Transverse colon (tissue), 4 donors: ENCODE data around the gene CACNB2. TPM values are rescaled to one million over a fixed set of nuclear protein-coding genes. Genes with fewer than 3 reads are reported as not detected.

Experiments
- DNase-seq: peaks from one replicate; pipeline ENCODE4 v3.0.0-alpha.2; 2019
- H3K27ac ChIP-seq, 4 donors: fragments of 200-600 bp; sonication (generic); 2 replicates each; pipeline ENCODE4 v1.5.1; 2016 to 2018; ENCODE audit warnings: inconsistent platforms in 4 of 4
- H3K27me3 ChIP-seq: fragments of 200-600 bp; sonication (generic); 2 replicates; pipeline ENCODE4 v1.5.1; 2017; ENCODE audit warnings: inconsistent platforms
- H3K36me3 ChIP-seq, 4 donors: fragments of 200-600 bp; sonication (generic); 2 replicates each; pipeline ENCODE4 v1.5.1; 2017 to 2019; ENCODE audit warnings: inconsistent platforms in 4 of 4
- H3K4me1 ChIP-seq, 4 donors: fragments of 200-600 bp; sonication (generic); 2 replicates each; pipeline ENCODE4 v1.5.1; 2017 to 2020; ENCODE audit warnings: inconsistent platforms in 4 of 4
- H3K4me3 ChIP-seq, 4 donors: fragments of 200-600 bp; sonication (generic); 1 replicate in 1 of 4; 2 replicates in 3 of 4; pipeline versions ENCODE4 v1.5.1 to v1.6.1; 2017 to 2019; ENCODE audit warnings: inconsistent platforms in 4 of 4
- H3K9me3 ChIP-seq, 2 donors: fragments of 200-600 bp; sonication (generic); 2 replicates each; pipeline ENCODE4 v1.5.1; 2017 to 2019; ENCODE audit warnings: inconsistent platforms in 2 of 2
- CTCF ChIP-seq, 5 experiments: fragments of 200-600 bp in 3 of 5; fragments of 450-650 bp in 2 of 5; sonication (generic) in 3 of 5; IDR thresholded peaks; 1 replicate in 2 of 5; 2 replicates in 3 of 5; pipeline ENCODE4 v1.5.1; 2016 to 2017; ENCODE audit warnings: antibody characterized with exemption in 5 of 5, inconsistent platforms in 3 of 5, mild to moderate bottlenecking in 2 of 5, moderate library complexity in 1 of 5
- EP300 ChIP-seq: sonication (generic); formaldehyde crosslinking; IDR thresholded peaks from one replicate; pipeline ENCODE4 v1.6.1; 2017; ENCODE audit warnings: antibody characterized with exemption, low read depth
- POLR2A ChIP-seq: fragments of 450-650 bp; IDR thresholded peaks from one replicate; pipeline ENCODE4 v1.6.1; 2016; ENCODE audit warnings: antibody characterized with exemption, mild to moderate bottlenecking, moderate library complexity
- POLR2AphosphoS5 ChIP-seq, 3 donors: sonication (generic); formaldehyde crosslinking; IDR thresholded peaks; one replicate each; pipeline ENCODE4 v1.6.1; 2016; ENCODE audit warnings: antibody characterized with exemption in 3 of 3
- WGBS, 2 donors: methylation state at CpG; one replicate each; pipeline ENCODE4 v1.1.5; 2018; ENCODE audit warnings: low coverage in 1 of 2; 5-methylcytosine and 5-hydroxymethylcytosine counted together
- in situ Hi-C, 4 donors: fragments of 200-750 bp; cut with MboI; loops; one replicate each; pipeline versions ENCODE4 v1.15.0 to v1.15.1; 2017; ENCODE audit warnings: low sequenced_read_pairs in 3 of 4, low pct_ligation_motif_present in 1 of 4, low pct_unique_long_range_greater_than_20kb in 1 of 4
- intact Hi-C: fragments of 100-400 bp; cut with DNase I; formaldehyde crosslinking; loops from one replicate; pipeline ENCODE4 v1.15.1; 2023; ENCODE audit warnings: low total_unique reads
- total RNA-seq, 4 donors: library from RNA; depleted of rRNA; stranded (reverse); fragments of >200 nt; gene quantifications; one replicate each; pipeline ENCODE4 v1.1.0, GENCODE V29; 2016

CACNB2 gene
- total RNA-seq, 4 donors from 2014 or later, result 16.2 to 338 (median 23.7) TPM

- in situ Hi-C loops, result no loop called here
Observed at GRCh38 chr10:18418541-18419215, 278.5 kb downstream of the CACNB2 start.

GRCh38 chr10:18419945-18420344 lies 279.7 kb downstream of the CACNB2 start:
- WGBS, 2 donors, result 62 to 100% methylated on average over 2 of the region's 2 CpGs
- Histone ChIP-seq H3K36me3 (no peaks in the 10 kb centered on the region), H3K4me3 (no peak overlapping the region), H3K4me1 (peaks cover 0 to 5% (median 0%) of the 10 kb centered on the region in 4 donors), H3K27me3 (no peaks in the 10 kb centered on the region), H3K9me3 (no peaks in the 10 kb centered on the region), H3K27ac (no peak overlapping the region)
- in situ Hi-C loops (no loop called here), intact Hi-C loops (no loop called here)
- DNase-seq, result no peak
- TF ChIP-seq CTCF (IDR thresholded peaks at IDR 0.05) (no peak), EP300 (no peak), POLR2AphosphoS5 (IDR thresholded peaks at IDR 0.05) (no peak), POLR2A (no peak)

More at GRCh38 chr10:18418541-18419215, 278.5 kb downstream of the CACNB2 start:
- Histone ChIP-seq H3K36me3 (no peaks in the 10 kb centered on the region), H3K27ac (no peak overlapping the region), H3K9me3 (no peaks in the 10 kb centered on the region), H3K27me3 (no peaks in the 10 kb centered on the region), H3K4me1 (no peaks in the 10 kb centered on the region), H3K4me3 (no peak overlapping the region)
- DNase-seq, result no peak
- 66 to 71% methylated on average over 8 to 9 of the region's 9 CpGs for WGBS, 2 donors
- intact Hi-C loops, result no loop called here
- no peak for TF ChIP-seq POLR2A
- TF ChIP-seq CTCF (IDR thresholded peaks at IDR 0.05), result no peak

GRCh38 chr10:18421726-18422293 lies 281.6 kb downstream of the CACNB2 start:
- Histone ChIP-seq H3K9me3 (no peaks in the 10 kb centered on the region), H3K4me3 (no peak overlapping the region), H3K4me1 (peaks cover 0 to 5% (median 0%) of the 10 kb centered on the region in 4 donors), H3K36me3 (no peaks in the 10 kb centered on the region), H3K27me3 (no peaks in the 10 kb centered on the region), H3K27ac (no peak overlapping the region)
- 67 to 74% methylated on average over 2 to 7 of the region's 7 CpGs for WGBS, 2 donors
- in situ Hi-C loops (no loop called here), intact Hi-C loops (no loop called here)
- DNase-seq, result no peak
- TF ChIP-seq EP300 (no peak), POLR2AphosphoS5 (IDR thresholded peaks at IDR 0.05) (no peak), CTCF (IDR thresholded peaks at IDR 0.05) (no peak), POLR2A (no peak)

GRCh38 chr10:18423058-18423637 lies 282.9 kb downstream of the CACNB2 start:
- no peak for TF ChIP-seq POLR2AphosphoS5 (IDR thresholded peaks at IDR 0.05)
- TF ChIP-seq POLR2A, result no peak
- no peak for TF ChIP-seq CTCF (IDR thresholded peaks at IDR 0.05)
- no peak for TF ChIP-seq EP300
- H3K9me3 ChIP-seq, result no peaks in the 10 kb centered on the region
- H3K27ac ChIP-seq, result no peak overlapping the region
- in situ Hi-C loops (no loop called here), intact Hi-C loops (no loop called here)
- no peaks in the 10 kb centered on the region for H3K27me3 ChIP-seq
- no peak for DNase-seq
- WGBS, 2 donors, result 57 to 64% methylated on average over 4 of the region's 4 CpGs
- H3K4me1 ChIP-seq, result peaks cover 0 to 5% (median 0%) of the 10 kb centered on the region in 4 donors
- no peaks in the 10 kb centered on the region for H3K36me3 ChIP-seq
- no peak overlapping the region for H3K4me3 ChIP-seq
